HEK293 (cell line): ENCODE results near the gene IPO9.

Experiments
- CTCF ChIA-PET: fragments of 350-600 bp; formaldehyde crosslinking; extraction: SDS; loops from one replicate; lab custom pipeline; 2021; ENCODE audit warnings: antibody characterized with exemption; lab: Yijun Ruan, JAX
- POLR2A ChIA-PET: fragments of 300-600 bp; formaldehyde crosslinking; extraction: SDS; loops from one replicate; lab custom pipeline; 2020; ENCODE audit warnings: antibody characterized with exemption, inconsistent platforms; lab: Yijun Ruan, JAX
- H3K27ac ChIP-seq: fragments of 200-500 bp; sonication (Bioruptor generic); 2 replicates; pipeline ENCODE4 v1.5.1; 2014; ENCODE audit warnings: low read depth, low read length, control low read depth, inconsistent platforms; ENCODE audit errors: extremely low read depth
- H3K36me3 ChIP-seq, 2 experiments: fragments of 200-500 bp in 1 of 2; sonication (Bioruptor generic) in 1 of 2; 1 replicate in 1 of 2; 2 replicates in 1 of 2; pipeline ENCODE4 v1.5.1; 2014 to 2017; ENCODE audit warnings: inconsistent platforms in 2 of 2, low read length in 2 of 2; ENCODE audit not compliant: control insufficient read depth in 2 of 2, insufficient read depth in 1 of 2
- H3K4me1 ChIP-seq: fragments of 200-500 bp; sonication (Bioruptor generic); 2 replicates; pipeline ENCODE4 v1.5.1; 2014; ENCODE audit warnings: mild to moderate bottlenecking, low read length, inconsistent platforms; ENCODE audit not compliant: control insufficient read depth, insufficient read depth
- H3K4me3 ChIP-seq: 2 replicates; pipeline ENCODE4 v1.5.1; 2011; ENCODE audit warnings: low read depth, mild to moderate bottlenecking, control low read depth, low read length, moderate library complexity
- H3K9me3 ChIP-seq: fragments of 200-500 bp; sonication (Bioruptor generic); 2 replicates; pipeline ENCODE4 v1.5.1; 2014; ENCODE audit warnings: low read depth, low read length, inconsistent platforms; ENCODE audit not compliant: control insufficient read depth, insufficient read depth
- FEZF1 ChIP-seq: fragments of 450-650 bp; formaldehyde crosslinking; IDR thresholded peaks from 2 replicates; pipeline ENCODE4 v1.5.1; 2016; ENCODE audit warnings: missing biosample characterization, missing genetic modification characterization
- OSR2 ChIP-seq: fragments of 450-650 bp; formaldehyde crosslinking; IDR thresholded peaks from 2 replicates; pipeline ENCODE4 v1.5.1; 2016; ENCODE audit warnings: missing biosample characterization, missing genetic modification characterization
- PRDM1 ChIP-seq: fragments of 450-650 bp; formaldehyde crosslinking; IDR thresholded peaks from 2 replicates; pipeline ENCODE4; 2016; ENCODE audit warnings: missing biosample characterization, missing genetic modification characterization
- REPIN1 ChIP-seq: fragments of 450-650 bp; formaldehyde crosslinking; IDR thresholded peaks from 2 replicates; pipeline ENCODE4 v1.5.1; 2017; ENCODE audit warnings: missing biosample characterization, missing genetic modification characterization, low read depth
- SP3 ChIP-seq: fragments of 450-650 bp; formaldehyde crosslinking; IDR thresholded peaks from 2 replicates; pipeline ENCODE4 v1.5.1; 2016; ENCODE audit warnings: missing biosample characterization, missing genetic modification characterization
- ZBTB10 ChIP-seq: fragments of 450-650 bp; formaldehyde crosslinking; IDR thresholded peaks from 2 replicates; pipeline ENCODE4 v1.5.1; 2016; ENCODE audit warnings: missing biosample characterization, missing genetic modification characterization
- ZBTB49 ChIP-seq: fragments of 450-650 bp; formaldehyde crosslinking; IDR thresholded peaks from 2 replicates; pipeline ENCODE4 v1.5.1; 2016; ENCODE audit warnings: missing biosample characterization, missing genetic modification characterization, low read depth
- ZBTB8A ChIP-seq: fragments of 450-650 bp; formaldehyde crosslinking; IDR thresholded peaks from 2 replicates; pipeline ENCODE4 v1.5.1; 2016; ENCODE audit warnings: missing biosample characterization, missing genetic modification characterization
- ZFP69B ChIP-seq: fragments of 450-650 bp; formaldehyde crosslinking; IDR thresholded peaks from 2 replicates; pipeline ENCODE4 v1.5.1; 2016; ENCODE audit warnings: missing biosample characterization, missing genetic modification characterization
- ZNF133 ChIP-seq: fragments of 450-650 bp; formaldehyde crosslinking; IDR thresholded peaks from 2 replicates; pipeline ENCODE4 v1.5.1; 2016; ENCODE audit warnings: missing biosample characterization, missing genetic modification characterization
- ZNF138 ChIP-seq: fragments of 450-650 bp; formaldehyde crosslinking; IDR thresholded peaks from 2 replicates; pipeline ENCODE4 v1.5.1; 2016; ENCODE audit warnings: missing biosample characterization, missing genetic modification characterization, borderline replicate concordance
- ZNF140 ChIP-seq: fragments of 450-650 bp; formaldehyde crosslinking; IDR thresholded peaks from 2 replicates; pipeline ENCODE4 v1.5.1; 2016; ENCODE audit warnings: missing biosample characterization, missing genetic modification characterization
- ZNF174 ChIP-seq: fragments of 450-650 bp; formaldehyde crosslinking; IDR thresholded peaks from 2 replicates; pipeline ENCODE4 v1.5.0; 2017; ENCODE audit warnings: missing biosample characterization, mild to moderate bottlenecking, missing genetic modification characterization
- ZNF24 ChIP-seq: fragments of 450-650 bp; formaldehyde crosslinking; IDR thresholded peaks from 2 replicates; pipeline ENCODE4 v1.5.1; 2016; ENCODE audit warnings: missing biosample characterization, missing genetic modification characterization
- ZNF248 ChIP-seq: fragments of 450-650 bp; formaldehyde crosslinking; IDR thresholded peaks from 2 replicates; pipeline ENCODE4 v1.5.1; 2017; ENCODE audit warnings: missing biosample characterization, missing genetic modification characterization
- ZNF391 ChIP-seq: fragments of 450-650 bp; formaldehyde crosslinking; IDR thresholded peaks from 2 replicates; pipeline ENCODE4 v1.5.1; 2016; ENCODE audit warnings: low read depth, missing biosample characterization, missing genetic modification characterization, borderline replicate concordance
- ZNF433 ChIP-seq: fragments of 450-650 bp; formaldehyde crosslinking; IDR thresholded peaks from 2 replicates; pipeline ENCODE4 v1.5.1; 2016; ENCODE audit warnings: missing biosample characterization, missing genetic modification characterization, low read depth
- ZNF558 ChIP-seq: fragments of 450-650 bp; formaldehyde crosslinking; IDR thresholded peaks from 2 replicates; pipeline ENCODE4 v1.5.1; 2016; ENCODE audit warnings: missing biosample characterization, missing genetic modification characterization
- ZNF707 ChIP-seq: fragments of 450-650 bp; formaldehyde crosslinking; IDR thresholded peaks from 2 replicates; pipeline ENCODE4 v1.5.1; 2016; ENCODE audit warnings: missing biosample characterization, missing genetic modification characterization
- ZNF791 ChIP-seq: fragments of 450-650 bp; formaldehyde crosslinking; IDR thresholded peaks from 2 replicates; pipeline ENCODE4 v1.5.1; 2016; ENCODE audit warnings: missing biosample characterization, missing genetic modification characterization
- ZXDB ChIP-seq: fragments of 450-650 bp; formaldehyde crosslinking; IDR thresholded peaks from 2 replicates; pipeline ENCODE4 v1.5.1; 2016; ENCODE audit warnings: missing biosample characterization, missing genetic modification characterization
- TF ChIP-seq, protein P1 (sequence below): fragments of 450-650 bp; formaldehyde crosslinking; IDR thresholded peaks from 2 replicates; pipeline ENCODE4 v1.5.1; 2016; ENCODE audit warnings: missing biosample characterization, missing genetic modification characterization

The IPO9 gene

DNA sequence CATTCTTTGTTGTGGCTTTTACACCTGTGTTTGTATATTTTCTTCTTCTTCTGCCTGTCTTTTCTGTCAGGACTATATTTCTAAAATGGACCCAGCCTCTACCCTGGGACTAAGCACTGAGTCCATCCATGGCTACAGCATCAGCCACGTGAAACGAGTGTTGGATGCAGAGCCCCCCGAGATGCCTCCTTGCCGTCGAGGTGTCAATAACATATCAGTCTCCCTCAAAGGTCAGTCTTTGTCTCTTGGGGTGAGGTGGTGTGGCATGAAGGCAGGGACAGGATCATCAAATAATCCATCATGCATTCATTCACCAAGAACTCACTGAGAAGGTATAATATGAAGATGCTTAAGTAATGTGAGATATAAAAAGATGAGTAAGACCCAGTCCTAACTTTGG lies 19.1 kb upstream of the IPO9 start:
- CTCF ChIA-PET, result interaction anchor here (0.8 kb wide), 1 partner anchor 22 kb away, joined by 3 read pairs; no protein-coding TSS in a partner anchor
- peaks cover 0 to 70% of the 10 kb centered on the region in 2 experiments; a peak in 2 of 3 replicates for H3K36me3 ChIP-seq
- H3K27ac ChIP-seq, result no peak overlapping the region
- no peak overlapping the region for H3K4me3 ChIP-seq
- no peak for TF ChIP-seq ZNF391 (tag by site-specific recombination)
- TF ChIP-seq ZNF133 (tag by site-specific recombination), result no peak
- TF ChIP-seq ZNF707 (tag by site-specific recombination), result no peak
- TF ChIP-seq ZNF433 (tag by site-specific recombination), result no peak
- TF ChIP-seq ZNF24, result no peak
- TF ChIP-seq ZXDB (tag by site-specific recombination), result no peak
- TF ChIP-seq OSR2, result no peak
- no peak for TF ChIP-seq ZFP69B (tag by site-specific recombination)
- no peak for TF ChIP-seq ZNF791
- TF ChIP-seq SP3, result no peak
- TF ChIP-seq REPIN1 (tag by site-specific recombination), result no peak
- no peak for TF ChIP-seq ZNF138 (tag by site-specific recombination)
- TF ChIP-seq ZBTB49 (tag by site-specific recombination), result no peak
- no peak for TF ChIP-seq ZBTB10 (tag by site-specific recombination)
- no peak for TF ChIP-seq ZBTB8A
- TF ChIP-seq FEZF1 (tag by site-specific recombination), result no peak
- TF ChIP-seq ZNF248, result no peak
- TF ChIP-seq ZNF140 (tag by site-specific recombination), result no peak
- TF ChIP-seq, protein P1, sequence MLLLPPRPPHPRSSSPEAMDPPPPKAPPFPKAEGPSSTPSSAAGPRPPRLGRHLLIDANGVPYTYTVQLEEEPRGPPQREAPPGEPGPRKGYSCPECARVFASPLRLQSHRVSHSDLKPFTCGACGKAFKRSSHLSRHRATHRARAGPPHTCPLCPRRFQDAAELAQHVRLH (tag by site-specific recombination), result no peak
- POLR2A ChIA-PET, result no interaction called here
- no peaks in the 10 kb centered on the region for H3K9me3 ChIP-seq
- no peaks in the 10 kb centered on the region for H3K4me1 ChIP-seq

DNA sequence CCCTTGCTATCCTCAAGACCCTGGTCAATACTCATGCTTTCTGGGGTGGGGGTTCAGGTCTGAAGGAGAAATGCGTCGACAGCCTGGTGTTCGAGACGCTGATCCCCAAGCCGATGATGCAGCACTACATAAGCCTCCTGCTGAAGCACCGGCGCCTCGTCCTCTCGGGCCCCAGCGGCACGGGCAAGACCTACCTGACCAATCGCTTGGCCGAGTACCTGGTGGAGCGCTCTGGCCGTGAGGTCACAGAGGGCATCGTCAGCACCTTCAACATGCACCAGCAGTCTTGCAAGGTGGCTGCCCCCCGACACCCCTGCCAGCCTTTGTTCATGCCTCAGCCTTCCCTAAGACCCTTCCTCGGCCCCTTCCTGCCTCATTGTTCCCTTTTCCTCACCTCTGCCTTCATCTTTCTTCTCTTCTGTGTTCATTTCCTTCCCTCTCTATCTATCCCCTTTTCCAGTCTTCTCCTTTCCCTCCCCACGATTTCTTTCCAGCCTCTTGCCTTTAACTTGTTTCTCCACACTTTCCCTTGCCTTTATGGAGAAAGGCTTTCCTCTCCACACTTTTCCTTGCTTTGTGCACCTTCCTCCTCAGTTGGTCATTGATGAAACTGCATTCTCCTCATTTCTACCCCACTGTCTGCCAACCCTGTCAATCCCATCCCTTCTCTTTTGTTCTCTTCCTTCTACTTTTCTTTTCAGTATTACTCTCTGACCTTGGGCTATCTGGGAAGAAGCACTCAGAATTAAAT lies 18.3 kb upstream of the IPO9 start:
- H3K27ac ChIP-seq, result no peak overlapping the region
- TF ChIP-seq ZFP69B (tag by site-specific recombination) (no peak), ZNF558 (tag by site-specific recombination) (no peak), ZNF174 (tag by site-specific recombination) (no peak), PRDM1 (tag by site-specific recombination) (peak; percentile 96)
- no peak overlapping the region for H3K4me3 ChIP-seq
- ChIA-PET POLR2A (no interaction called here), CTCF (no interaction called here)
- H3K4me1 ChIP-seq, result no peaks in the 10 kb centered on the region
- peaks cover 0 to 66% of the 10 kb centered on the region in 2 experiments; a peak in 2 of 3 replicates for H3K36me3 ChIP-seq
- no peaks in the 10 kb centered on the region for H3K9me3 ChIP-seq
